HG03103 (cell line): ENCODE measurements around the gene CTNNA3.

ENCODE experiments used
- ATAC-seq: cut with Tn5 transposase; IDR thresholded peaks from one replicate; pipeline ENCODE4 v1.9.1; 2021; ENCODE audit warnings: low read depth; ENCODE audit not compliant: unreplicated experiment

CTNNA3 gene

DNA sequence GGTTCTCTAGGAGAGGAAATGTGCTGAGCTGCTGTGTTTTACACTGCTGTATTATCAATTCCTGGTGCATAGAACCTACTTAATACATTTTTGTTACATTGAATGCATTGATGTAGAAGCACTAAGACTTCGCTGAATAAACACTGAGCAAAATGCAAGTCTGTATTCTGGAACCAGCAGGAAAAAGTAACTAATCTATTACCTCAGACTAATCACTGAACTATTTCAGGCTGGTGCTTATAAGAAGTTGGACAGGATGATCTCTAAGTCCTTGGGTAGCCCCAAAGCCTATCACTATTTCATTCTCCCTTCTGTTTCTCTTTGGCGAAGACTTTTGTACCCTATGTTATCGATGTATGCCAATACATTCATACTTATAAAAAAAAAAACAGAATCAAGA is 857.3 kb downstream of the CTNNA3 start:
- no peak for ATAC-seq

DNA sequence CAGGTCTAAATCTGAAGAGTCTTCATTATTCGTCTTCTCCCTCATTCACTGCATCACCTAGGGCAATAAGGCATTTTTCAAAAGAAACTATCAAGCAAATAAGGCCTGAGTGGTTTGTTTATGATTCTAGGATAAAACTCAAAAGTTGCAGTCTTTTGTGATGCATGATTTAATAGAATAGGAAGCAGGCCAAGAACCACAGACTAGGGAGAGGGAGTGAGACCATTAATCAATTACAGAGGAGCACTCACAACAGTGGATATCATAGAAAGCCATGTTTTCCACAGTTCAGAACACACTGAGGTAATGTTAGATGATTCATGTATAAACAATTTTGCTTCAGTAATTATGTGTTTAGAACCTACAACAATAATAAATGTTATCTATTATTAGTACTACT is 858.0 kb downstream of the CTNNA3 start:
- ATAC-seq, result no peak

DNA sequence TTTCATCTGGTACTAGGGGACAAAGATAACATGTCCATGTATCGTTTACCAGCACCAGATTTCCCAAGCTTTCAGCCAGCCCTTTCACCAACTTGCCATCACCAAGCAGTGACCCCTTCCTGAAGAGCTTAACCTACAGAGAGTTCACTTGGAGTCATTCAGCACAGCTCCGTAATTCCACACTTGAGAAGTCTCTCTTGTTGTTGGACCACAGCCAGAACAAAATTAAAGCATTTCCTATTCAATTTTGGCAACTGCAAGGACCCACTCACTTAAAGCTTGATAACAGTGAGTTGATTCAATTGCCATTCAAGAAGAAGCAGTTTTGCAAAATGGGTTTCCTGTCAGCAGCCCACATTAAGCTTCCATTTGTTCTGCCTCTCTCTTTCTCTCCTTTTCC is 858.7 kb downstream of the CTNNA3 start:
- ATAC-seq, result no peak

DNA sequence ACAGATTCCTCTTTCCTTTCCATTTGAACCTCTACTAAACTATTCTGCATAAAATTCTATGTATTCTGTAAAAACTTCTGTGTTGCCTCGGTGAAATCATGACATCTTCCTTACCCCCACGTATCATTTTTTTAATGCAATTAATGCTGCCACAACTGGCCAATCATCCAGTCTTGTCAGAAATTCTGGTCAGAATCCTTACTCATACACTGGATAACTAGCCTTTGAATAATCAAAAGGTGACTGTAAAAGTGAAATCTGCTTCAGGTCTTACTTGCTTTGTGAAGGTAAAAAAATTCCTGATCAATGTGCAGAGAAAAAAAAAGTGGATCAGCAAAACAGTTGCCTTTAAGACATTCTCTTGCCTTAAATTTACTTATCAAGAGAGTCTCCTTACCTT is 859.2 kb downstream of the CTNNA3 start:
- ATAC-seq, result no peak

DNA sequence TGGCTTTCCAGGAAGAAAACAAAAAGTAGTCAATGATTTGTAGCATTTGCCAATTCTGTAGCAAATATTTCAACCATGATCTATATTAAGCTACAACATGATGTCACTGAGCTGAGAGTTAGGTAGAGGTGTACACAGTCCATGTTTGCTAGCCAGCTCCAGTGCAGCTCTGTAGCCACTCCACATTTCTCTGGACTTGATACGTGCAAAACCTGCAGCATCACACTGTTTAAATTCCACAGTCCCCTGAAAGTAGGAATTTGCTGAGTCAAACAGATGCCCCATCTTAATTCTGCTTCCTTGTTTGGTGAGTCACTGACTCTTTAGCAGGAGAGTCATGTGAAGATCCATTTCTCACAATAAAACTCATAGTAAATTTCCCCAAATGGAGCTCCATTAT is 859.9 kb downstream of the CTNNA3 start:
- ATAC-seq, result no peak

DNA sequence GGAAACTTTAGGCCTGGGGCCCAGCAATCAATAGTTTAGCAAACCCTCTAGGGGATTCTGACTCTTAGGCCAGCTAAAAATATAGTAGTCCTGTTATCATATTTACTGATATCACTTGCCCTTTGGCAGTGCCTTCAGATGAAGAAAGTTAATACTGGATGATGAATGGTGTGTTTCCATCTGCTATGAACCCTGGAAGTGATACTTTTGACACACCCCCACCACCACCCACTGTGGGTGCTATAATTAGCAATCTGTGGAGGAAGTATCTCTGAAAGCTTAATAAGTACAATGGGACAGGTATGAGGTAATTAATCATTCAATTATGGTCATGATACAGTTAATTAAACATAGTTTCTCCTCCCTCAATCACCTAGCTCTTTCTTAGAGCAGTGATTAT is 860.6 kb downstream of the CTNNA3 start:
- ATAC-seq, result no peak

DNA sequence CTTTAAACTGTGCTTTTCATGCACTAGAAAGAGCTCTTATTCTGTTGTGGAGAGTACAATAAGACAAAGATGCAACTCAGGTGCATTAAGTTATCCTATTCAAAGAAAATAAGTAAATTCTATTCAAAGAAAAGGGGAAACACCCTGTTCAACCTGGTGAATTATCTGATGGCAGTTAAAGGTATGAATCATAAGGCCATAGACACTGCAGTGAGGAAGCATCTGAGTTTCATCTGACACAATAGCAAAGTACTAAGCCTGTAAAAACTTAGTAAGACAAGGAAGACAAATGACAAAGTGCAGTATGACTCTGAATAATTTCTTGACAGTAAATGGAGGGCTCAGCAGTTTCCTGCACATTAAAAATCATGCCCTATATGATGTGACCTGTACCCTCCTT is 861.2 kb downstream of the CTNNA3 start:
- no peak for ATAC-seq

DNA sequence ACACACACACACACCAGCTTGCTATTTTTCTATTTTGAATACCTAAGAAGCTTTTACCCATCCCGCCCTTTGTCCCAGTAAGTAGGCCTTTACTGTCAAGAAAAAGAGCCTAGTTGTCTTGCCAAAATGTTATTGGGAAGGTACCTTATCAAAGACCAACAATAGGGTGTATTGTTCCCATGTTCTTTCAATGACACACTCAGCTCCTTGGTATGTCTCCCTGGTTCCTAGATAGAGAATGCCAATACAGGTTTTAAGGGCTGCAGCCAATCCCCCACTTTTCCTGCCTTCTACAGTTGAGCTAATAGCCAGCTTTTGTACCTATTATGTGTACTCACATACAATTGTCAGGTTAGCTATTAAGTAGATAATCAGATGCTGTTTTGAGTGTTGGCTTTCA is 862.1 kb downstream of the CTNNA3 start:
- ATAC-seq, result no peak

DNA sequence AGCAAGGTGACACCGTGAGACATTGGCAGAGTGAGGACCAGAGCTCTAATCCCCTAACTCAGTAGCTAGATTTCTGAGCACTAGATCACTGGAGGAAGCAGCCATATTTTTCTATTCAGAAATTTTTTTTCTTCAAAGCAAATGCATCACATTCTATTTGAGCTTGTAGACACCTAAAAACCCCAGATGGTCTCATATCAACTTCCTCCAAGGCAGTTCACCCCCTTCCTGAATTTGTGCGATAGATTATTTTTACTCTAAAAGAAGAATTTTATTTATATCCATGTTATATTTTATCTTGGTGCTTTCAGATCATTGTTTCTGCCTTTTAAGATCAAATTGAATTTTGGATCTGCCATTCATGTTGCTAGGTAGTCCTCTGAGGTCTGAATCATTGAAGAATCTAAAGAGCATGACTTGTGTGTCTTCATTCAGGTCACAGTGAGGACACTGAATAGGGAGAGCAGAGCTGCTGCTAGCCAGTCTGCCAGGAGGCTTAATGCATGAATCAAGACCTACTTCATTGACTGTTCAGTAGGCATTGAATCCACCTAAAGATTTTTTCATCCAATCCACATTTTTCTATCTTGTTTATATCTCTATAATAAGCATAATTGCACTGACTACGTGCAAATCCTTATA is 863.1 kb downstream of the CTNNA3 start:
- ATAC-seq, result no peak

DNA sequence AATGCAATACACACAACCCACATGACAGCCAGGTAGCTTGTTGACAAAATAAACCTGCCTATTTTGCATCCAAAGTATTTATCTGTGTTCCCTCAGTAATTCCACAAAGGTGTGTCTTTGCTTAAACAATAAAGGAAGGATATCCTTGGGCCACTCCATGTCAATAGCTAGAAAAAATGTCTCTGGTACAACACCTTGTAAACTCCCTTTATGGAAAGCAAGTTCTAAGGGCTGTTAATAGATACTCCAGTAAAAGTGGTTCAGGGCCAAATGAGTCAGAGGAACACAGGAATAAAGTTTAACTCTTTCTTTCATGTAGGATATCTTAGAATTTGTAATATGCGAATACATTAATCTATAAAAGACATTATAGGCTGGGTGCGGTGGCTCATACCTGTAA is 867.0 kb downstream of the CTNNA3 start:
- ATAC-seq, result no peak

DNA sequence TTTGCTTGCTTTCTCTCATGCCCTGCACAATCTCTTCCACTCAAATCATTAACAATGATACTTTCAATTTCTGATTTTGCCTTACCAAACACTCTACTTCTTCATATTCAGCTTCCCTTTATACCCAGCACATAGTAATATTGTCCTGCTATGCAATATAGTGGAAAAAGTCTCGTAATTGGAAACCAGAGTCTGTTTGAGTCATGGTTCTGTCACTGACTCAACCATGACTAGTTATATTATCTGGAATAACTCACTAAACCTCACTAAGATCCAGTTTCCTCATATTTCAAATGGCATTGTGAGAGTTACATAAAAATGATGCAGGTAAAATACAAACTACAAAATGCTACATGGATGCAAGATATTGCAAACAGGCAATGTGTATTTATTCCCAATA is 868.6 kb downstream of the CTNNA3 start:
- ATAC-seq, result no peak

DNA sequence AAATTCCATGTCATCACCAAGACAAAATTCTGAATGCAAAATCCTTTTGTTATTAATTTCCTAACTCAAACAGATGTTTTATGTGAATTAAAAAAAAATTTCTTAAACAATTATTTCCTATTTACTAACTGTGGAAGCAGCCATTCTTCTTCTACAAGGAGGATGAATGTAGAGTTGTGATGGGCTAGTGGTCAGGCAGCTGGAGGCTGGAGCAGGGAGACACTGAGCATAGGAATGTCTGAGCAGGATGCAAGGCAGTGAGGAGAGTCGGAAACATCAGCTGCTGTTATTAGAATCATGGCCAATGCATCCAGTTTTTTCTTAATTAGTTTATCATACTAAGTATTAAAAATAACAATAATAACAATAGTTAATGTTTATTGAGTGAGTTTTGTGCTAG is 872.7 kb downstream of the CTNNA3 start:
- ATAC-seq, result no peak

DNA sequence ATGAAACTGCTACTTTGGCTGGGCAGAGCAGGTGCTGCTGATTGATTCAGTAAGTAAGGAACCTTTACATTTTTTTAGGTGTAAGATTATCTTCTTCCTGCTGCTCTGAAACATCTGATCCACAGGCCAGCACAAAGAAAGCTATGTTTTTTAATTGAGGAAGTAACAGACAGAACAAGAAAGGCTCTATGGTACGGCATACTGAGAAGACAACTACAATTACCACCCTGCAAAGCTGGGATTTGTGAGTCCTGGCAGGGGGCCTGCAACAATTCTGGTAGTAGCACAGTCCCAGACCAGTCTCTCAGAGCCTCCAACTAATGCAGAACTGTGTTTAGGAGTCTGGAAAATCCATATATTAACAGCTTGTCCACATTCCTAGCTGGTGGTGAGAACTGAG is 873.2 kb downstream of the CTNNA3 start:
- no peak for ATAC-seq

DNA sequence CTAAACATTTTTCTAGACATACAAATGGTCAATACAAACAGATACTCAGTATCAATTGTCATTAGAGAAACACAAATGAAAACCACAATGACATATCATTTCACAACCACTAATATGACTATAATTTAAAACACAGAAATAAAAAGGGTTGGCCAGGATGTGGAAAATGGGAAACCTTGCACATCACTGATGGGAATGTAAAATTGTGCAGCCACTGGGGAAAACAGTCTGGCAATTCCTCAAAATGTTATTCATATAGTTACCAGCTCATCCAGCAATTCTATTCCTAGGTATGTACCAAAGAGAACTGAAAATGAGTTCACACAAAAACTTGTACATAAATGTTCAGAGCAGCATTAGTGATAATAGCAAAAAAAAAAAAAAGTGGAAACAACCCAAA is 876.3 kb downstream of the CTNNA3 start:
- ATAC-seq, result no peak

DNA sequence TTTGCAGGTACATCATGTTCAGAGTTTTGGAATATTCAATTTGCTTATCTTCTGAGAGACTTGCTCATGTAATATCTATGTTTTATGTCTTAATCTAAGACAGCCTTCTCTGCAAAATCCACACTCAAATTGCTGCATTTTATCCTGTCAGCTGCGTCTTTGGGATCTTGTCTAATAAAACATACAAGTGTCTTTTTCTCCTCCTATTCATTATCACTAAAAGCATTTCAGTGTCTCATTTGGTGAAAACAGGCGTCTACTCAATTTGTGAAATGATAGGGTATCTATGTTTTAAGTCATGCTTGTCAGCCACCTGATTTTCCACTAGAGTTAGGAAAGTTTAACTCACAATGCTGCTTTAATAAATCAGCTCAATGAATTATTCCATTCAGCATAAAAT is 882.9 kb downstream of the CTNNA3 start:
- ATAC-seq, result no peak

DNA sequence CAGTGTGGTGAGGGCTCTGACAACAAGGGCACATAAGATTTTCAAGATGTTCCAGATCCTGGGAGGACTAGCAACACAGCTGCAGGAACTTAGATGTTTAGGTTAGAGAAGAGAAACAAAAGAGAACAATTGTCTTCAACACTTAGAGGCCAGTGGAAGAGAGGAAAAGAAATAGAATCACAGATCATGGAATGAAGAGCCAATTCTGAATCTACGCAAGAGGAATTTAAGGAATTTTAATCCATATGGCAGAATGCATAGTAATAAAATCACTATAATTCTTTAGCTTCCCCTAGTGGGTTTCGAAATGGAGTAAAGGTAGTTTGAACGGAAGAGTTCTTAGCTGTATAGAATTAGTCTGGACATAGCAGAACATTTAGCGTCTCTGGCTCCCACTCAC is 884.8 kb downstream of the CTNNA3 start:
- no peak for ATAC-seq

DNA sequence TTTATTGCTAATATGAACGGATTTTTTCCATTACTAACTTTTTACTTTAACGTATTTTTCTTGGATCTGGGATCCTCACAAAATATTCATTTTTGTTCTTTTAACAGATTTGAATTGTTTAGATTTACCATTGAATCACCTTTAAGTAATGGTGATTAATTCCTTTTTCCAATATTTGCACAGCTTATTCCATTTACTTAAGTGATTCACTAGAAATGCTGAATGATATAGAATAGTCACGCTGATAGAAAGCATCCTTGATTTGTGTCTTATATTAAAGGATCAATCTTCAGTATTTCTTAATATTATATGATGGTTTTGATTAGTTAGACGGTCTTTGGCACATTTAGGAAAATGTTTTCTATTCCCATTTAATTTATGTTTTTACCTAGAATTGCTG is 886.6 kb downstream of the CTNNA3 start:
- ATAC-seq, result no peak

DNA sequence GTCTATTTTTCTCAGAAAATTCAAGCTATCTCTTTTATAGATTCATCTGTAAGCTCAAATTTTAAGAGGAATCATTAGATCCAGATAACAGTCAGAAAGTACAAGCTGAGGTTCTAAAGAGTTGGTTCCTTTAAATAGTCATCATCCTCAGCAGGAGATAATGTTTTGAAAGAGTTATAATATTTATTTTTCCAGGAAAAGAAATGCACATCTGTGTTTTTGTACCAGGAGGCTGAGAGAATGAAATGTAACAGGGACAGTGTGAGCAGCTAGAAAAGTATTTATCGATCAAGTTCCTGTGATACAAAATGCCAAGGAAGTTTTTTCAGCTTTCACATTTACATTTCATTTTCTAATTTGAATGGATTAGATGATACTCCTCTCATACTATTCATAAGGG is 890.4 kb downstream of the CTNNA3 start:
- ATAC-seq, result no peak

DNA sequence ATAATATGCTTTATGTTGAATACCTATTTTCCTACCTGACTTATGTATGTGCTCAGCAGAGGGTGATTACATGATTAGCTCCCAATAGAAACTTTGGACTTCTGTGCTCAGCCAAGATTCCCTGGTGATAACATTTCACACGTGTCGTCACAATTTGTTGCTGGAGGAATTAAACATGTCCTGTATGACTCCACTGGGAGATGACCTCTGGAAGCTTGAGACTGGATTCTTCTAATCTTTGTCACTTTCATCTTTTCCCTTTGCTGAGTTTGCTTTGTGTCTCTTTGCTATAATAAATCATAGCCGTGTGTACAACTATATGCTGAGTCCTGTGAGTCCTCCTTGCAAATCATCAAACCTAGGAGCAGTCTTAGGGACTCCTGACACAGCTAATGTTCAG is 891.0 kb downstream of the CTNNA3 start:
- no peak for ATAC-seq

DNA sequence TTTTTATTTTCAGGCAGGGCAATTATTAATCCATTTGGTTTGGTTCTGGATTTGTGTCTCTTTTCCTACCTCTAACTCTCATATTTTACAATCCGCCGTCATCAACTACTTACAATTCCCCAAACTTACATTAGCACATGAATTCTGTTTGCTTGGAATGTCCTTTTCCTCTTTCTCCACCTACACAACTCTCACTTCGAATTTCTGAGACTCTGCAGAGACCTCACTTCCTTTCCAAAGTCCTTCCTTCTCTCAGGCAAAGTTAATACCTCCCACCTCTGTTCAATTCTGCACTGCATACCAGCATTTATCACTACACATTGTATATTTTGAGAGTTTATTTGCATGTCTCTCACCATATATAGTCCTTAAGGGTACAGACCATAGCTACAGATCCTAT is 892.8 kb downstream of the CTNNA3 start:
- ATAC-seq, result no peak

DNA sequence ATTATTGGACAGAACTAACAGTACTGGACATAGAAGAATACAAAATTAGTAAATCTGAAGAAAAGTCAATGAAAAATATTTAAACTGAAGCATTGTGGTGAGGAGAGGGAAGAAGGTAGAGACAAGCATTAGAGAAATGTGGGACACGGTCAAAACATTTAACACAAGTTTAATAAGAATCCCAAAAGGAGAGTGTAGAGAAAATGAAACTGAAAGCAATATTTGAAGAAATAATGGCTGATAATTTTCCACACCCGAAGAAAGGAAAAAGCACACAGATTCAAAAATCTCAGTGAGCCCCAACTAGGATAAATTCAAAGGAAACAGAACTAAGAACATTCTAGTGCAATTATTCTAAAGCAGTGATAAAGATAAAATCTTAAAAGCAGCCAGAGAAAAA is 896.5 kb downstream of the CTNNA3 start:
- no peak for ATAC-seq

DNA sequence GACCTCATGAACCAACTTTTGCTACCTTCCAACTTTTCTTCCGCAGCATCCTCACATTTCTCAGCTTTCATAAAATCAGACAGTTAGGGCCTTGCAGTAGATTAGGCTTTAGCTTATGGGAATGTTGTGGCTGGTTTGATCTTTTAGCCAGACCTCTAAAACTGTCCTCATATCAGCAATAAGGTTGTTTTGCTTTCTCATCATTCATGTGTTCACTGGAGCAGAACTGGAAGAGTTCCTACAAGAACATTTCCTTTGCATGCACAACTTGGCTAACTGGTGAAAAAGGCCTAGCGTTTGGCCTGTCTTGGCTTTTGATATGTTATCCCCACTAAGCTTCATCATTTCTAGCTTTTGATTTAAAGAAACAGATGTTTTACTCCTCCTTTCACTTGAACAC is 900.1 kb downstream of the CTNNA3 start:
- ATAC-seq, result no peak

DNA sequence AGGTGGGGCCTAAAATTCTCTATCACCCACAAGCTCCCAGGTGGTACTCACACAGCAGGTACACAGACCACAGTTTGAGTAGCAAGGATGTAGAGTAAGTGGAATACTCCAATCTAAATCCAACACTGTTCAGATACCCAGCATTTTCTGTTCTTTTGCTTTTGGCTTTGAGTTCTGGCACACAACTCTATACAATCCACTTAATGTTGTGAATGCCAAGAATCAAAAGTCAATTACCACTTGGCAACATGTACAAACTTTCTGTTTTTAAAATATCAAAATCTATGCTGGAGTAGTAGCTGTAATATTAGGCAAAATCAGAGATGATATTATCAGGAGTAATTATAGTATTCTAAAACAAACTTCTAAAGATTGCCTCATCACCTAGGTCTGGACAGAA is 903.6 kb downstream of the CTNNA3 start:
- no peak for ATAC-seq
